GM12874 (cell line): ENCODE results near the gene MAPK12.
A peak's percentile ranks its signal among the peaks of the same experiment; 100 is the strongest.

ENCODE experiments used
- CTCF ChIP-seq: IDR thresholded peaks from 2 replicates; pipeline ENCODE4 v1.5.1; 2011; ENCODE audit warnings: low read depth, mild to moderate bottlenecking, control low read depth, low read length, moderate library complexity; ENCODE audit not compliant: insufficient read depth

MAPK12 gene

GRCh38 chr22:50253046-50253915 lies 8.2 kb downstream of the MAPK12 start:
- no peak for TF ChIP-seq CTCF

- TF ChIP-seq CTCF = peak; percentile 82
Measured at GRCh38 chr22:50252082-50253045, 9.1 kb downstream of the MAPK12 start.

- TF ChIP-seq CTCF = 0 out of 2 replicates have a peak, but pooled peaks have one; percentile 9
Measured at GRCh38 chr22:50251477-50252081, 9.9 kb downstream of the MAPK12 start.

GRCh38 chr22:50250555-50251476 lies 10.7 kb downstream of the MAPK12 start, which contains the start of gene HDAC10:
Gene HDAC10, minus strand, starts transcription at chr22:50251265. Its CDS starts 233 bp downstream, at chr22:50251032.
- TF ChIP-seq CTCF = no peak

GRCh38 chr22:50250249-50250554 lies 11.3 kb downstream of the MAPK12 start:
- TF ChIP-seq CTCF = no peak

GRCh38 chr22:50249341-50250248 lies 11.9 kb downstream of the MAPK12 start:
- no peak for TF ChIP-seq CTCF
